ENCODE results near the gene LYPD6.

The LYPD6 gene

GRCh38 chr2:149410701-149411484, 80.5 kb downstream of the LYPD6 start:
- no peak for DNase-seq

- DNase-seq, result no peak
Measured at GRCh38 chr2:149413487-149413886, 83.1 kb downstream of the LYPD6 start.

- DNase-seq, result no peak
Measured at GRCh38 chr2:149415086-149415485, 84.7 kb downstream of the LYPD6 start.

GRCh38 chr2:149418065-149418464, 87.7 kb downstream of the LYPD6 start:
- no peak for DNase-seq

GRCh38 chr2:149420053-149420963, 89.9 kb downstream of the LYPD6 start:
- DNase-seq, result no peak

- no peak for DNase-seq
Measured at GRCh38 chr2:149421791-149422190, 91.4 kb downstream of the LYPD6 start.

- DNase-seq, result no peak
Measured at GRCh38 chr2:149422337-149422990, 92.1 kb downstream of the LYPD6 start.

GRCh38 chr2:149422991-149423338, 92.6 kb downstream of the LYPD6 start:
- no peak for DNase-seq

GRCh38 chr2:149423630-149424029, 93.2 kb downstream of the LYPD6 start:
- no peak for DNase-seq

GRCh38 chr2:149427387-149427786, 97.0 kb downstream of the LYPD6 start:
- no peak for DNase-seq

GRCh38 chr2:149428783-149429182, 98.4 kb downstream of the LYPD6 start:
- DNase-seq, result no peak

GRCh38 chr2:149430743-149431736, 100.7 kb downstream of the LYPD6 start:
- DNase-seq, result no peak

- DNase-seq, result no peak
Measured at GRCh38 chr2:149438330-149438960, 108.1 kb downstream of the LYPD6 start.

- DNase-seq, result no peak
Measured at GRCh38 chr2:149441255-149441654, 110.9 kb downstream of the LYPD6 start.

GRCh38 chr2:149442346-149442745, 112.0 kb downstream of the LYPD6 start:
- DNase-seq, result no peak

- no peak for DNase-seq
Measured at GRCh38 chr2:149443150-149443549, 112.8 kb downstream of the LYPD6 start.

- DNase-seq, result no peak
Measured at GRCh38 chr2:149446748-149447147, 116.4 kb downstream of the LYPD6 start.

GRCh38 chr2:149448315-149448714, 117.9 kb downstream of the LYPD6 start:
- DNase-seq, result no peak

- no peak for DNase-seq
Measured at GRCh38 chr2:149449017-149449416, 118.6 kb downstream of the LYPD6 start.

- no peak for DNase-seq
Measured at GRCh38 chr2:149451417-149452165, 121.2 kb downstream of the LYPD6 start.

- no peak for DNase-seq
Measured at GRCh38 chr2:149456285-149456684, 125.9 kb downstream of the LYPD6 start.

All from amniotic stem cell (primary cell).